A549 treated with CORT108297 at 1 μM for 4 hours (cell line): ENCODE data around the gene NUDT16L1. TPM values are rescaled to one million over a fixed set of nuclear protein-coding genes. Genes with fewer than 3 reads are reported as not detected.

ENCODE experiments used
- total RNA-seq: library from RNA; stranded (reverse); fragments of 200-300 nt; extraction: Qiagen RNA extraction; gene quantifications from 5 replicates; pipeline ENCODE4 v1.2.3, GENCODE V29; 2022

Gene NUDT16L1
- 14.9 to 26.8 TPM (median 25.8 TPM) in 5 replicates for total RNA-seq

GRCh38 chr16:4693296-4693955 lies at the start of gene NUDT16L1:
TSS of gene NUDT16L1 (plus strand) at chr16:4693562. CDS start at chr16:4693727, 165 bp downstream.

GRCh38 chr16:4734063-4734729 lies 40.8 kb downstream of the NUDT16L1 start, which contains the start of the genes ANKS3 and DNAAF8:
TSS of gene ANKS3 (minus strand) at chr16:4734271. CDS start at chr16:4730149, 4,122 bp downstream.
TSS of gene DNAAF8 (plus strand) at chr16:4734537. CDS start at chr16:4736515, 1,978 bp downstream.

Other genes with a start within 250 kb of the NUDT16L1 start
- gene NMRAL1, start 218.9 kb upstream of the NUDT16L1 start, total RNA-seq: 39.4 to 48.9 TPM (median 46.3 TPM) in 5 replicates
- gene HMOX2, start 217.2 kb upstream of the NUDT16L1 start, total RNA-seq: 54.2 to 61.9 TPM (median 58.0 TPM) in 5 replicates
- 11.0 to 13.8 TPM (median 11.9 TPM) in 5 replicates for gene CDIP1, start 154.8 kb upstream of the NUDT16L1 start, total RNA-seq
- 0.02 to 0.03 TPM in 2 of 5 replicates, not detected in the others for gene C16orf96, start 137.2 kb upstream of the NUDT16L1 start, total RNA-seq
- gene UBALD1, start 78.7 kb upstream of the NUDT16L1 start, total RNA-seq: 34.5 to 67.4 TPM (median 61.1 TPM) in 5 replicates
- gene MGRN1, start 68.7 kb upstream of the NUDT16L1 start, total RNA-seq: 35.8 to 41.3 TPM (median 40.5 TPM) in 5 replicates
- gene ANKS3, start 40.7 kb downstream of the NUDT16L1 start, total RNA-seq: 20.5 to 28.5 TPM (median 27.7 TPM) in 5 replicates
- gene DNAAF8, start 41.0 kb downstream of the NUDT16L1 start, total RNA-seq: 1.0 to 1.8 TPM (median 1.2 TPM) in 5 replicates
- 6.8 to 10.3 TPM (median 8.7 TPM) in 5 replicates for gene ZNF500, start 73.6 kb downstream of the NUDT16L1 start, total RNA-seq
- 0.16 TPM in 1 of 5 replicates, not detected in the others for gene SEPTIN12, start 94.8 kb downstream of the NUDT16L1 start, total RNA-seq
- gene SMIM22, start 101.8 kb downstream of the NUDT16L1 start, total RNA-seq: not detected in 5 replicates
- gene ROGDI, start 109.1 kb downstream of the NUDT16L1 start, total RNA-seq: 8.7 to 16.3 TPM (median 15.1 TPM) in 5 replicates
- 39.9 to 44.5 TPM (median 43.0 TPM) in 5 replicates for gene GLYR1, start 153.7 kb downstream of the NUDT16L1 start, total RNA-seq
- gene UBN1, start 153.9 kb downstream of the NUDT16L1 start, total RNA-seq: 26.1 to 29.5 TPM (median 27.8 TPM) in 5 replicates
- gene PPL, start 243.6 kb downstream of the NUDT16L1 start, total RNA-seq: 2.4 to 3.3 TPM (median 3.1 TPM) in 5 replicates